Fibroblast of peridontal ligament (primary cell): ENCODE measurements around the gene GRID1.
"Not testable (repeated sequence)": the region's sequence is repeated elsewhere in the genome, so short reads cannot be mapped to it uniquely, and the experiment has no call there.

Experiments used
- DNase-seq: peaks from one replicate; pipeline ENCODE4 v3.0.0-alpha.2; 2010; ENCODE audit errors: extremely low read depth

Gene GRID1

DNA sequence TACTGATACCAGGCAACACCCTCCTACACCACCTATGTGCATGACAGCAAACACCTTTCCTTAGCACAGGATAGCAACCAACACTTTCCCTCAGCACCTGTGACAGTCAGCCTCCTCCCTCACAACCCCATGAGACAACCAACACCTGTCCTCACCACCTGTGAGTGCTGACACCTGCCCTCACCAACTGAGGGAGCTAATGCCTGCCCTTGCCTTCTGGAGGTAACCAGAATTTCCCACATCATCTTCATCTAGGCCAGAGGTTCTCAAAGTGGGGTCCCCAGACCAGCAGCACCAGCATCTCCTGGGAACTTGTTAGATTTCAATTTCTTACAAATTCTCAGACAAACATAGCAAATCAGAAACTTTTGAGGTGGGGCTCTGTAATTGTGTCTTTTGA lies 112.5 kb downstream of the GRID1 start:
- no peak for DNase-seq

DNA sequence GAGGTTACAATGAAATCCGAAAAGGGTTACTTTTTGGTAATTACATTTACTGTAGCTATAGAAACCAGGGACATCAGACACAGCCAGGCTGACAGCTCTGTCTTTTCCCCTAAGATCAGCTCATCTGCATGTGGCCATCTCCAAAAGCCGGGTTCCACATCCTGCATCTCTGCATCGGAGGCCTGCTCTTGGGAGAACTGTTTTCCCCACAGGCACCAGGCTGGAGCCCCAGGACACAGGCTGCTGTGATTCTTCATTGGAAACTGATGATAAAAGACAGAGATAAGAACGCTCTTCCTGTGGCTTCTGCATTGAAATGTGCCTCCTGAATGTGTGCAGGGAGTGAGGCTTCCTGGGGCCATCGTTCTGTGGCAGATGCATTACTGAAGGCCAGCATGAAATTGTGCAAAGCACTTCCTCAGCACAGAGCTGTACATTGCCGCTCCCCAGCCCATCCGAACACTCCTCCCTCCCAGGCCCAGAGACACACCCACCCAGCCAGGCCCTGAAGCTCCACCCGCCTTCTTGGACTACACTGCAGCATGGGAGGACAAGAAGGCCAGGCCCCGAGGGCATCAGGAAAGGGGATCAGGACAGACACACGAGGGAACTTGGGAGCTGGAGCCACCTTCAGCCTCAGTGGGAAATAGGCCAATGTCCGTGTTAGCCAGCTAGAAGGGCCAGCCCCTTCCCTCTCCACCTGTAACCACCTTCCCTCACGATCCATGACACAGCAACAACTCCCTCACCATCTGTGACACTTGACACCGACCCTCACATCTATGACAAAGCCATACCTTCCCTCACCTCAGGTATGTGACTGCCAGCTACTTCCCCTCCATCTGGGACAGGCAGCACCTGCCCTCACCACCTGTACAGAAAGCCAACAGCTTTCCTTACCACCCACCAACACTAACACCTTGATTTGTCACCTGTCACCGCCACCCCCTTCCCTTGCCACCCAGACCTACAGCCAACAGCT lies 113.2 kb downstream of the GRID1 start:
- no peak for DNase-seq

DNA sequence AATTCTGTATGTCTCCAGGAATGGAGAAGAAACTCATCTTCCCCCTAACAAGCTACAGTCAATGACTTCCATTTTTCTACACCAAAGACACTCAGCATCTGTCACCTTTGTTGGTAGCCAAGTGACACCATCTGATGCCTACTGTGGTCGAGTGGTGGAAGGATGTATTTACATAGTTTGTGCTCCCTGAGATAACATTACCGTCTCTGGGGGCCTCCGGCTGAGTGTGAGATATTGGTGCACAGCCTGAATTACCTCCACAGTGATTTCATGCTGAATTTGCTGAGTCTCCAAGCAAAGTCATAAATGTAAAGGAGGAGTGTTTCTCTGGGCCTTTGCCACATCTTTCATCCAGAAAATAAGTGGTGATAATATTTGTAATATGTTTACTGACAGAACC lies 114.0 kb downstream of the GRID1 start:
- DNase-seq, result no peak

DNA sequence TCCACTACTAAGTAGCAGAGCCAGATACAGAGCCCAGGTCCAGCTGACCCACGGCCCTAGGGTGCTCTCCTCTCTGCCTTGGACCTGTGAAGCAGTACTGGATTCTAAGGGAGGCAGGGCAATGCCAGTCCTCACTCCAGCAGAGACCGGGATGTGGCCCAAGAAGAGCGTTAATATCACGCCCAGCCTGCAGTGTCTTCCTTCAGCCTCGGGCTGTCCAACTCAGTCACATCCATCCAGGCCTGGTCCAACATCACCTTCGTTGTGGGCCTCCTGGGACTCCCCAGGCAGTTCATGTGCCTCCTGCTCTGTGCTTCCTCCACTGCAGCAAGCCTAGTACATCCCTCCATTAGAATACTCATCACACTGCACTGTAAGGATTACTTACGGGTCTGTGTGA lies 114.5 kb downstream of the GRID1 start:
- DNase-seq, result no peak

DNA sequence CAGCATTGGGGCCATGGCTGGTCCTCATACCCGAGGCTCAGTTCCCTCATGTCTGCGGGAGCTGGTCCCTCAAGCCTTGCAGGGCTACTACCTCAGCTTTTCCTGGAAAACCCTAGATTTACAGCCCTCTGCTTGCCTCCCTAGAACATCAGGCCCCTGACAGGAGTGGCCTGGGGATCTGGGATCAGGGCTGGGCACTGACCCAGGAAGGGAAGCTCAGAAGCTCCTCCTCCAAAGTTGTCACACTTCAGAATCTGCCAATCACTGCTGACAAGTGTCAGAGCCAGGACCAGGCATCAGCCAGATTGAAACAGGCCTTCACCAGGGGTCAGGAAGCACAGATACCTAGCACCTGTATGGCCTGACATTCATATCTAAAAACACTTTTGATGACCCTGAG lies 115.2 kb downstream of the GRID1 start:
- DNase-seq, result no peak

DNA sequence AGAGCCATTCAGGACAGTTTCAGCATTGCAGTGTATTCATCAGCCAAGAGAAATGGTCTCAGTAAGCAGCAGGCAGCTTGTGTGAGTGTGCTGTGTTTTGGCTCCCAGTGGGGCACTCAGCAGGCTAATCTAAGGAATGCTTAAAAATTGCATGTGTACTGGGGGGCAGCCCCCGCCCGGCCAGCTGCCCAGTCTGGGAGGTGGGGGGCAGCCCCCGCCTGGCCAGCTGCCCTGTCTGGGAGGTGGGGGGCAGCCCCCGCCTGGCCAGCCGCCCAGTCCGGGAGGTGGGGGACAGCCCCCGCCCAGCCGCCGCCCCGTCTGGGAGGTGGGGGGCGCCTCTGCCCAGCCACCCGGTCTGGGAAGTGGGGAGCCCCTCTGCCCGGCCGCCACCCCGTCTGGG lies 116.2 kb downstream of the GRID1 start:
- no peak for DNase-seq

DNA sequence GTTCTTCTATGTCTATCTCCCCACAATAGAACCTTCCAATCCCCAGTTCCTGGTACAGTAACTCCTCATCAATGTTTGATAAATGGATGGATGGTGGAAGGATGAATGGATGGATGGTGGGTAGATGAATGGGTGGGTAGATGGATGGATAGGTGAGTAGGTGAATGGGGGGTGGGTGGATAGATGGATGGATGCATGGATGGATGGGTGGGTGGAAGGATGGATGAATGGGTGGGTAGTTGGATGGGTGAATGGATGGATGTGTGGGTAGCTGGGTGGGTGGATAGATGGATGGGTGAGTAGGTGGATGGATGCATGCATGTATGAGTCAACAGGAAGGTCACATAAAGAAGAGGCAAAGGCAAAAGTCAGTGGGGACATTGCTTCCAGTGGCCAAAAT lies 116.8 kb downstream of the GRID1 start:
- no peak for DNase-seq

DNA sequence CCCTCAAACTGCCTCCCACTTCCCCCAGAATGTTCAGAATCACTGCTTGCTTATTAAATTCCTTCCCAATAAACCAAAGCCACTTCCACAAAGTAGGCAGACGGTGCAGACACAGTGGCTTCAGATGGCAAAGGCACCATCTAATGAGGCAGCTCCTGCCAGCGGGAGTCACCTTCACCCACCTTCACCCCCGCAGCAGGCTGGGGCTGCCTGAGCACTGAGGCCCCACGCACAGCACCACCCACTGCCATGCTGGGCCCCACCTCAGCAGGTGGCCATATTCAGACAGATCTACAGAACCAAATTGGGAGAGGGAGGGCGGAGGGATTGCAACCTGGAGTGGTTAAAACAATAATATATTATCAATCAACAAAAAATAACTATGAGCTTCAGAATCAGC lies 118.5 kb downstream of the GRID1 start:
- DNase-seq, result no peak

DNA sequence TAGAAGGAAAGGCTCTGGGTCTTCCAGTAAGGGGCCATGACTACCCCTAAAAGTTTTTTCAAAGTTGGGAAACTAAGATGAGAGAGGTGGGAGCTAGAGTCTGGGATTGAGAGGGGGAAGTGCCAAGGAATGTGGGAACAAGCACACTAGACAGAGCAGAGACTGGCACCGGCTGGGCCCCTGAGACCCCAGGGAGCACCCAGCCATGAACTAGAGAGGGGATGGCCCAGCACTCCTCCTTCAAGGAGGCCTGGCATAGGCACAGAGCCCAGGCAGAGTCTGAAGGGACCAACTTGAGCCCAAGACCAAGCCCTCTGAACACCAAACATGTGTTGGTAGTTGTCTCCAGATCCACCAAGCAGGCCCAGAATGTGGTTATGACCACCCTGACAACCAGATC lies 119.0 kb downstream of the GRID1 start:
- DNase-seq, result no peak

DNA sequence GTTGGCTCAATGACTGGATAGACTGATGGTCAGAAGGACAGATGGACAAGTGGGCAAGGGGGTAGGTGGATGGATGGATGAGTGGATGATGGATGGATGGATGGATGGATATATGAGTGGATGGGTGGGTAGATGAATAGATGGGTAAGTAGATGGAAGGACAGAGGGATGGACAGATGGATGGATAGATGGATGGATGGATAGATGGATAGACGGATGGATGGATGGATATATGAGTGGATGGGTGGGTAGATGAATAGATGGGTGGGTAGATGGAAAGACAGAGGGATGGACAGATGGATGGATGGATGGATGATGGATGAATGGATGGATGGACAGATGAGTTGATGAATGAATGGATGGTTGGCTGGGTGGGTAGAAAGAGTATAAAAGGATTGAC lies 119.5 kb downstream of the GRID1 start:
- DNase-seq, result no peak

DNA sequence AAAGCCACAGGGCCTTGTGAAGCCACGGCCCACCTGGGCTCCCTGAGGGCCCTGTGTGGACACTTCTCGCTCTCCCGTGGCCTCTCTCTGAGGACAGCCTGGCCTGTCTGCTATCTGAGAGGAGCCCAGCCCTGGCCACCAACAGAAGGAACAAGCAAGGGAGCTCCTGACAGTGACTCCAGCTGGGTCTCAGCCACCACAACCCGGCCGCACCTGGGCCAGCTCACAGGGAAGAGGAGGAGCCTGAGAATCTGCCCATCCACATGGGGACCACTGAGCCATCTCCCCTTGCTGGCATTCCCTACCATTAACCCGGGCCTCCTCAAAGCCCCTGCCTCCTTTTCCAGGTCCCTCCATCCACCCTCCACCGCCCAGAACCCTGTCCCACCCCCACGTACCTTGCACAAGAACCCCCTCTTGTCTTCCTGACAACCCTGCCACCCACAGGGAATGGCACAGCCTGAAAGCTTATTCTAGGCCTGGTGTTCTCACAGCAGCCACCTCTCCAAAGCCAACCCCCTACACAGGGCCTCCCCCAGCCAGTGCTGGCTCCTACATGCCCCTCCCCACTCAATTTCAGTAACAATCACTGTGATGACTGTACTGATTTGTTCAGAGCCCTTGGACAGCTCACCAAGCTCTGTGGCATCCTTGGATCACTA lies 120.2 kb downstream of the GRID1 start:
- no peak for DNase-seq

DNA sequence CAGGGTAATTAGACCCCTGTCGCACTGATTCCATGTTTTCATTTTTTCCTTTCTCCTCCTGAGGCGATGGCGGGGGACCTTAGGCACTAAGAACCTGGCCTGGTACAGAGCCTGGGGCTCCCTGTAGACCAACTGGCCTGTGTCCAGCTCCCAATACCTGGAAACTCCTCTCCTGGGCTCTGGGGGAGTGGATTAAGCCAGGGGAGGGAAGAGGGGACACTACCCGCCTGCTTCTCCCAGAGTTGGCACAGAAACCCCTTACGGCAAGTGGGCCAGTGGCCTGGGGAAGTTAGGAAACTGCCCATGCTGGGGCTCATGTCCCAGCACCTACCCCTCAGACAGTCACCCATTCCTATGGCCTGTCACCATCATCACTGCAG lies 121.6 kb downstream of the GRID1 start:
- no peak for DNase-seq

DNA sequence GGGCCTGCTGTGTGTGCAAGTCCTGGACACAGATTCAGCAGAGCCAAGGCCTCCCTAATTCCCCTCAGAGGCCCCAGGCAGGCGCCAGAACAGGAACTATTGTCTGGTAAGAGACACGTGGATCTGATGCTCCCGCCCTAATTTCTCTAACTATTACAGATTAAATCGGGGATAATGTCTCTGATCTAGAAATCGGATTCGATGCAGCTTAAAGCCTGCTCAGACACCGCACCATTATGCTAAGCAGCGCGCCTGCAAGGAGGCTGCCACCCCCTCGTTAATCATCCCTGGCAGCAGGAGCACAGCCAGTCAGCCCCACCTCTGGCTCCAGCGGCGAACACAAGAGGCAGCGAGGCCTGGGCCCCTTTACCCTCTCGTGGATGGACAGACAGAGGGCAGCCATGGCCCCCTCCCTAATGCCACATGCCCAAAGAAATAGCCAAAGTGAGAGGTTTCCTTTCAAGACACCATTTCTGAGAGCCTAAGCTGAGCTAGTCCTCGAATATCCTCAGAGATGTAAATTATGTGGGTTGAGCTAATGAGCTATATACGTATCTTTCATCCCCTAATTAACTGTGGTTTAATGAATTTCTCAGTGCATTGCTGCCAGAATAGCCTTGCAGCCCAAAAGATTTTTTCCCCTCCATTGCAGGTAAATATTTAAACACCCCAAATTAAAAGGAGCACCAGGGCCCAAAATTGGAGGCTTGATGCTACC lies 122.1 kb downstream of the GRID1 start:
- DNase-seq, result no peak

DNA sequence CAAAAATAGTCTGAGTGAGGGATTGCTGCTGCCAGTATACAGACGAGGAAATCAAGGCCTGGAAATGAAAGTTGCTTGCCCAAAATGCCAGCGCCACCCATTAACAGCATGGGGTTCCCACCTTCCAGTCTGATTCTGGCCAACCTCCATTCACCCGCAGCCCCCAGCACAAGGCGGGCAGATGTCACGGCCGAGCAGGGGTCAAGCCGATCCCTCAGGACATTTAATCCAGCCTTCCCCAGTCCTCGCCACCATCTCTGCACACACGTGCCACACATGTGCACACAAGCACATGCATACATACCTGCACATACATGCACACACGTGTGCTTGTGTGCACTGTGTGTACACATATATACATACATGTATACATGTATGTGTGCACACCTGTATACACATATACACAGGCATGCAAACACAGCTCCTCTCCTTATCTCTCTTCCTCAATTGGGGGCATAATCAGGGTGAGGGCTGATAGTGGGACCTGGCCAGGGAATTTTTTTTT lies 122.9 kb downstream of the GRID1 start:
- no peak for DNase-seq

DNA sequence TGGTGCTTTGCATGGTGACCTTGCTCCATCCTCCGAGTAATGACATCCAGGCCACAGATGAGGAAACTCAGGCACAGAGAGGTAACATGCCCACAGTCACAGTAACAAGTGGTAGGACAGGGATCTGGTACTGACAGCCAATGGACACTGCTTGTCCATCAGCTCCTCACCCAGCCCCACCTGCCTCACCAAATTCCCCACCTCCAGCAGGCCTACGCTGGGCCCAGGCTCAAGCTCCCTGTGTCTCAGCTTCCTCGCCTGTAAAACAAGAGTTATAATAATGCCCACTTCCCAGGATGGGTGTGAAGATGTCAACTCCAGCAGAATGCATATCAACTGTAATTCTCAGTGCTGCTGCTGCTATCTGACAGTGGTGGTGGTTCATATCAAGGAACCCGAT lies 123.8 kb downstream of the GRID1 start:
- DNase-seq, result no peak

DNA sequence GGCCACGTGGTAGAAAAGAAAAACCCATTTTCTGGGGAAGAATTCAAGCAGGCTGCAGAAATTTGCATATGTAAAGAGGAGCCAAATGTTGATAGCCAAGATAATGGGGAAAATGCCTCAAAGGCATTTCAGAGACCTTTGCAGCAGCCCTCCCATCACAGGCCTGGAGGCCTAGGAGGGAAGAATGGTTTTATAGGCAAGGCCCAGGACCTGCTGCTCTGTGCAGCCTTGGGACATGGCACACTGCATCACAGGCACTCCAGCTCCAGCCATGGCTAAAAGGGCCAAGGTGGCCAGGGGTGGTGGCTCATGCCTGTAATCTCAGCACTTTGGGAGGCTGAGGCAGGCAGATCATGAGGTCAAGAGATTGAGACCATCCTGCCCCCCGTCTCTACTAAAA lies 128.5 kb downstream of the GRID1 start:
- not testable (repeated sequence) for DNase-seq

DNA sequence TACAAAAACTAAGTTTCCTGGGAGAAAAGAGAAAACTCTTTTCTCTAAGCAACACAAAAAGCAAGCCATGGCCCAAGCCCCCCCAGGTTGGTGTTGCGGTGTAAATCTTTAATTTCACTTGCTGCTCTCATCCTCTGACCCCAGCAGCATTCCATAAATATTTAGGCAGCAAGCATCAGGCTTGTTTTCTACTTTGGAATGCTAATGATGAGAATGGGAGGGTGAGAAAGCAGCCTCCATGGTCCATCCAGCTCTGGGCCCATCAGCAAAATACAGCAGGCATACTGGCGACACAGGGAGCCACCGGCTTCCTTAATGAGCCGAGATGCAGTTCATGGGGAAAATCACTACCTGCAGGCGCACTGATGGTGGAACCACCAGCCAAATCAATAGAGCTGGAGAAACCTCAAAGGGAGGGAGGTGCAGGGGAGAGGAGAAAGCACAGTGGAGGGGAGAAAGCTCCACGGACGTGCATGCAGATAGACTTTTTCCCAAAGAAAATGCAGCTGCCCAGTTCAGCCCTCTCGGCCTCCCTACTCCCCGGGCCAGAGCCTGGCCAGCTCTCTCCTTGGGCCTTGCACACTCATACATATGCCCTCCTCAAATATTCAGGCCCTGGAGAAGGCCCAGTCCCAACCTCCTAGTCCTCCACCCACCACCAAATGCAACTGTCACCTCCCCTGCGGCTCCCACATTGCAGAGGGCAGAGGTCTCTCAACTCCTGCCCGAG lies 131.9 kb downstream of the GRID1 start:
- no peak for DNase-seq

DNA sequence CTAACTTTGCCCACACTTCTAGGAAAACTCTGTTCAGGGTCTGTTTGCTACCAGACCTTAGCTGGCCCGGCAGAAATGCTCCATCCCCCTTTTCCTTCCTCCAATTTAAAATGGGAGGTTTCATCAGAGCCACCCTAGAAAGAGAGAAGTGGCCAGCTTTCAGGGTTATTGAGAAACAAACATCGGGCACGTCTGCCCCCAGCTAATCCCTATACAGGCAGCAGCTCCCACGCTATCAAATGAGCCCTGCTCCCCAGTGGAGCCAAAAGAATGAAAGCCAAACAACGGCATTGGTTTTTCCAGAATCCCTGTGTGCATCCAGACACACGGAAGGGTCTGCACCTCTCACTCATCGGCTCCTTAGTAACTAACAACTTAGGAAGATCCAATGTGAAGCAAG lies 132.5 kb downstream of the GRID1 start:
- DNase-seq, result no peak

DNA sequence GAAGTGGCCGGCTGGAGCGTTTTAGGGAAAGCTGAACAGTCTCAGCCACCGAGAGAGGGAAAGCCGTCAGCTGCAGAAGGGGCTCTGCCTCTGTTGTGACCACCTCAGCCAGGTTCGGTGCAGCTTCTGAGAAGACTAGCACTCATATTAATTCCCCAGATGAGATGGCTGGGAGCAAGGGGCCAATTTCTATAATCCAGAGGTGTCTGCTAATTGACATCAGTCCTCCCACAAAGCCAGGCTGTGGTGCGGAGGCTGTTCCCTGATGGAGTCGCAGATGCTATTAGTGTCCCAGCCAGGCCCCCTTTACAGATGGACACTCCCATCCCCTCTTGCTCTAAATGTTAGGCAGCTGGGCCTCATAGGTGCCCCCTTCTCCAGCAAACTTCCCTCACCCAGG lies 133.5 kb downstream of the GRID1 start:
- DNase-seq, result no peak

DNA sequence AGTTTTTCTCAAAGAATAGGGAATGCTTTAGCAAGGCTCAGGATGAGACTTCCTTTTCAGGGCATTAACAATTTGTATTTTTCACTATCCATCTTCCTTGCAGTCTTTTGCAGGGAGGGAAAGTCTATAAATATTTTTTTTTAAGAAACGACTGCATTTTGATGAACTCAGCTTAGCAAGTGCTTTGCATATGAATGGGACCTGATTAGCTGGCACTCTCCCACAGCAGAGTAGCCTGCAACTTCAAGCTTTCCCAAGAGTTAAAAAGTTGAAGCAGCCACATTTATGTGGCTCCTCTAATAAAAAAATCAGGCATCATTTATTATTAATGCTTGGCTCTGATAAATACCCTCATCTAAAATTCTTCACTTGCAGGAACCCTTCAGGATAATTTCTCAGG lies 134.0 kb downstream of the GRID1 start:
- no peak for DNase-seq

DNA sequence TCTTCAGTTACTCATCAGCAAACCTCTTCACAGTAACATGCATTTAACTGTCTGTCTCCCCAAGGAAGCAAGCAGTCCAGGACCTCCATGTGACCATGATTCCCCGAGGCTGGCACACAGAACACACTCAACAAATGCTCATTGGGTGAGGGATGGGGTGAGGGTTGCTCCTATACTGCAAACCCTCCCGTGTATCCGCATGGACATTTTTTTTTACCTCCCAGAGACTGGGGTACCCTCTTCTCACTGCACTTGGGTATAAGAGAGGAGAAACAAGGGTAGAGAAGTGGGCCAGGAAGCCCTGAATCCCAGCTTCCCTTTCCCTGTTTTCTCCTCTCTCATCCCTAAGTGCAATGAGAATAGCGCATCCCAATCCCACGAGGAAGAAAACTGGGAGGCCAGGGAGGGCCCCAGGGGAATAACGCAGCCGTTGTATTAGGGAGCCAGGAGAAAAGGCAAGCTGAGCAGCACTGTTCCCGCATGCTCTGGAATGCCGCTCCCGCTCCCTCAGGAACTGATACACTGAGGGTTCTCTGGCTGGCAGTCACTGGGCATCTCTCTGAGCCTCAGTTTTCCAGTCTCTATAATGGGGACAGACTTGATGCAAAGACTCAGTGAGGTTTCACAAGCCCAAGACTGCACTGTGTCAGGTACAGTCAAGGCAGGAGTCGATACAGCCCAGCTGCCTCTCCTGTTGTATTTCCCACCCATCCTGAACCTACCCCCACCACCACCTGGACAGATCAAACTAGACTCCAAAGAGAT lies 134.6 kb downstream of the GRID1 start:
- DNase-seq, result no peak
